H9 (cell line): ENCODE data around the gene OXLD1. TPM values are rescaled to one million over a fixed set of nuclear protein-coding genes. Genes with fewer than 3 reads are reported as not detected.

Source experiments
- DNase-seq: peaks from one replicate; pipeline ENCODE4 v3.0.0-alpha.2; 2017
- H2AFZ ChIP-seq: one replicate; pipeline ENCODE4 v1.6.1; 2013; ENCODE audit warnings: mild to moderate bottlenecking, low read length, control low read depth, moderate library complexity
- H2AK5ac ChIP-seq: 2 replicates; pipeline ENCODE4 v1.6.1; 2013; ENCODE audit warnings: low read length, control low read depth, mixed read lengths; ENCODE audit not compliant: insufficient read length
- H2BK120ac ChIP-seq: one replicate; pipeline ENCODE4 v1.6.1; 2013; ENCODE audit warnings: low read depth, mild to moderate bottlenecking, low read length, control low read depth, inconsistent platforms; ENCODE audit not compliant: poor library complexity, severe bottlenecking
- H2BK12ac ChIP-seq: 2 replicates; pipeline ENCODE4 v1.6.1; 2013; ENCODE audit warnings: low read length, control low read depth, mixed read lengths, low read depth; ENCODE audit not compliant: insufficient read length
- H2BK15ac ChIP-seq: 2 replicates; pipeline ENCODE4 v1.6.1; 2013; ENCODE audit warnings: low read depth, low read length, control low read depth
- H2BK20ac ChIP-seq: one replicate; pipeline ENCODE4 v1.6.1; 2013; ENCODE audit warnings: low read depth, mild to moderate bottlenecking, low read length, control low read depth, inconsistent platforms; ENCODE audit not compliant: poor library complexity, severe bottlenecking
- H2BK5ac ChIP-seq: 2 replicates; pipeline ENCODE4 v1.6.1; 2013; ENCODE audit warnings: low read length, control low read depth, mixed read lengths; ENCODE audit not compliant: insufficient read length
- H3K14ac ChIP-seq: 2 replicates; pipeline ENCODE4 v1.6.1; 2013; ENCODE audit warnings: low read length, control low read depth; ENCODE audit not compliant: insufficient read depth
- H3K18ac ChIP-seq: 2 replicates; pipeline ENCODE4 v1.6.1; 2013; ENCODE audit warnings: low read depth, mild to moderate bottlenecking, mixed read lengths, low read length, control low read depth; ENCODE audit not compliant: insufficient read length
- H3K23ac ChIP-seq: 2 replicates; pipeline ENCODE4 v1.6.1; 2013; ENCODE audit warnings: low read length, control low read depth, mixed read lengths, low read depth; ENCODE audit not compliant: insufficient read length
- H3K23me2 ChIP-seq: 2 replicates; pipeline ENCODE4 v1.6.1; 2013; ENCODE audit warnings: low read depth, mild to moderate bottlenecking, mixed read lengths, low read length, control low read depth; ENCODE audit not compliant: insufficient read length, poor library complexity, severe bottlenecking
- H3K27ac ChIP-seq: 2 replicates; pipeline ENCODE4 v1.5.1; 2013; ENCODE audit warnings: low read length, control low read depth, mixed read lengths, low read depth; ENCODE audit not compliant: insufficient read length
- H3K27me3 ChIP-seq: 2 replicates; pipeline ENCODE4 v1.6.1; 2013; ENCODE audit warnings: low read length, control low read depth, inconsistent platforms; ENCODE audit not compliant: insufficient read depth
- H3K4ac ChIP-seq: 2 replicates; pipeline ENCODE4 v1.6.1; 2013; ENCODE audit warnings: low read depth, mild to moderate bottlenecking, control low read depth, inconsistent platforms, low read length, moderate library complexity
- H3K4me1 ChIP-seq: 2 replicates; pipeline ENCODE4 v1.6.1; 2013; ENCODE audit warnings: low read length, control low read depth, inconsistent platforms; ENCODE audit not compliant: insufficient read depth
- H3K4me2 ChIP-seq: 2 replicates; pipeline ENCODE4 v1.6.1; 2013; ENCODE audit warnings: low read length, control low read depth, mixed read lengths; ENCODE audit not compliant: insufficient read length, insufficient read depth
- H3K56ac ChIP-seq: 2 replicates; pipeline ENCODE4 v1.6.1; 2013; ENCODE audit warnings: low read depth, mild to moderate bottlenecking, mixed read lengths, low read length, control low read depth; ENCODE audit not compliant: insufficient read length
- H3K79me1 ChIP-seq: 2 replicates; pipeline ENCODE4 v1.6.1; 2013; ENCODE audit warnings: low read depth, mild to moderate bottlenecking, moderate library complexity, low read length, control low read depth, inconsistent platforms; ENCODE audit not compliant: insufficient read depth, poor library complexity, severe bottlenecking
- H3K79me2 ChIP-seq: 2 replicates; pipeline ENCODE4 v1.6.1; 2013; ENCODE audit warnings: low read length, control low read depth, inconsistent platforms; ENCODE audit not compliant: insufficient read depth
- H3K9ac ChIP-seq: 2 replicates; pipeline ENCODE4 v1.6.1; 2013; ENCODE audit warnings: low read length, control low read depth, mixed read lengths; ENCODE audit not compliant: insufficient read length; ENCODE audit errors: extremely low read depth
- H3K9me3 ChIP-seq: one replicate; pipeline ENCODE4 v1.6.1; 2013; ENCODE audit warnings: low read depth, low read length, inconsistent platforms; ENCODE audit not compliant: control insufficient read depth
- H3T11ph ChIP-seq: one replicate; pipeline ENCODE4 v1.6.1; 2013; ENCODE audit warnings: mild to moderate bottlenecking, low read length, control low read depth, inconsistent platforms
- H4K20me1 ChIP-seq: one replicate; pipeline ENCODE4 v1.6.1; 2013; ENCODE audit not compliant: control insufficient read depth, insufficient read length, insufficient read depth
- H4K5ac ChIP-seq: 2 replicates; pipeline ENCODE4 v1.6.1; 2013; ENCODE audit warnings: low read depth, mild to moderate bottlenecking, mixed read lengths, low read length, control low read depth; ENCODE audit not compliant: insufficient read length
- H4K8ac ChIP-seq: replicated peaks from 2 replicates; pipeline ENCODE4 v1.6.1; 2013; ENCODE audit warnings: low read length, control low read depth, mixed read lengths, low read depth; ENCODE audit not compliant: insufficient read length
- H4K91ac ChIP-seq: 2 replicates; pipeline ENCODE4 v1.6.1; 2013; ENCODE audit warnings: low read depth, mild to moderate bottlenecking, moderate library complexity, mixed read lengths, low read length, control low read depth; ENCODE audit not compliant: insufficient read length
- H3K27ac Mint-ChIP-seq, 3 experiments: 2 replicates in 2 of 3; 3 replicates in 1 of 3; pipeline ENCODE4 v1.8.0; 2020 to 2021; ENCODE audit warnings: mixed read lengths in 3 of 3, mild to moderate bottlenecking in 1 of 3, moderate library complexity in 1 of 3
- H3K27me3 Mint-ChIP-seq: 2 replicates; pipeline ENCODE4 v1.8.0; 2021; ENCODE audit warnings: low read depth, mild to moderate bottlenecking, moderate library complexity, mixed read lengths
- H3K36me3 Mint-ChIP-seq, 3 experiments: 2 replicates in 2 of 3; 3 replicates in 1 of 3; pipeline ENCODE4 v1.8.0; 2020 to 2021; ENCODE audit warnings: low read depth in 3 of 3, mixed read lengths in 3 of 3; ENCODE audit not compliant: insufficient read depth in 1 of 3
- H3K4me1 Mint-ChIP-seq, 2 experiments: 2 replicates each; pipeline ENCODE4 v1.8.0; 2020; ENCODE audit warnings: mixed read lengths in 2 of 2
- H3K4me3 Mint-ChIP-seq, 2 experiments: 2 replicates in 1 of 2; 3 replicates in 1 of 2; pipeline ENCODE4 v1.8.0; 2020 to 2021; ENCODE audit warnings: mild to moderate bottlenecking in 2 of 2, mixed read lengths in 2 of 2, moderate library complexity in 1 of 2
- H3K9me3 Mint-ChIP-seq, 2 experiments: 2 replicates in 1 of 2; 3 replicates in 1 of 2; pipeline ENCODE4 v1.8.0; 2020; ENCODE audit warnings: mild to moderate bottlenecking in 2 of 2, mixed read lengths in 2 of 2, moderate library complexity in 1 of 2
- CTCF ChIP-seq: fragments of 200-600 bp; sonication (generic); conservative IDR thresholded peaks from 3 replicates; pipeline ENCODE4 v1.8.0; 2021; ENCODE audit warnings: antibody characterized with exemption, mild to moderate bottlenecking
- WGBS: extraction: QIAGEN DNeasy Blood & Tissue Kit; methylation state at CpG from one replicate; pipeline ENCODE4 v1.1.7; 2013; ENCODE audit warnings: missing lambda C conversion rate, low lambda C conversion rate, mixed read lengths; ENCODE audit not compliant: insufficient read length; ENCODE audit errors: extremely low coverage; 5-methylcytosine and 5-hydroxymethylcytosine counted together
- total RNA-seq: library from RNA; stranded (reverse); gene quantifications from 2 replicates; pipeline ENCODE4 v1.2.1, GENCODE V29; 2021

OXLD1 gene
- total RNA-seq, 1 experiment from 2014 or later, result 25.0 TPM

- Histone ChIP-seq H3K27me3 (no peaks in the 10 kb centered on the region), H3K56ac (no peak overlapping the region), H2BK20ac (no peak overlapping the region), H4K5ac (no peak overlapping the region), H3K79me1 (peaks cover 9% of the 10 kb centered on the region), H3K14ac (no peak overlapping the region), H3K18ac (no peak overlapping the region), H4K8ac (no peak overlapping the region), H3K4ac (no peak overlapping the region), H4K20me1 (no peaks in the 10 kb centered on the region), H3K4me1 (peaks cover 2% of the 10 kb centered on the region; the same call in 1 of the 2 replicates), H3T11ph (no peak overlapping the region), H2BK120ac (no peak overlapping the region), H3K27ac (no peak overlapping the region), H3K9ac (peak overlapping the region; percentile 54), H2BK5ac (no peak overlapping the region), H2BK12ac (no peak overlapping the region), H3K79me2 (peaks cover 4% of the 10 kb centered on the region; the same call in 1 of the 2 replicates), H2AFZ (no peak overlapping the region), H3K9me3 (no peaks in the 10 kb centered on the region), H4K91ac (no peak overlapping the region), H3K23ac (no peak overlapping the region), H3K4me2 (peak overlapping the region; percentile 74), H3K23me2 (peaks cover 3% of the 10 kb centered on the region), H2BK15ac (no peak overlapping the region), H2AK5ac (no peak overlapping the region)
- H3K27me3 Mint-ChIP-seq, result no peaks in the 10 kb centered on the region
- WGBS, result no CpG with 5 or more reads among the region's 30 CpGs
- no peaks in the 10 kb centered on the region for H3K9me3 Mint-ChIP-seq
- H3K36me3 Mint-ChIP-seq, result peaks cover 26 to 43% (median 42%) of the 10 kb centered on the region in 3 experiments; a peak in 6 of 7 replicates
- H3K4me3 Mint-ChIP-seq, result peak overlapping the region; percentile 97
- peaks cover 18 to 19% of the 10 kb centered on the region in 2 experiments for H3K4me1 Mint-ChIP-seq
- peak overlapping the region; percentile 24 to 98 (median 81); a peak in 6 of 7 replicates for H3K27ac Mint-ChIP-seq
- peak; percentile 35 for DNase-seq
- no peak for TF ChIP-seq CTCF
Measured at GRCh38 chr17:81665205-81666091, 957 bp downstream of the OXLD1 start.
